Measurements from ENCODE around the gene NPW.

DNA sequence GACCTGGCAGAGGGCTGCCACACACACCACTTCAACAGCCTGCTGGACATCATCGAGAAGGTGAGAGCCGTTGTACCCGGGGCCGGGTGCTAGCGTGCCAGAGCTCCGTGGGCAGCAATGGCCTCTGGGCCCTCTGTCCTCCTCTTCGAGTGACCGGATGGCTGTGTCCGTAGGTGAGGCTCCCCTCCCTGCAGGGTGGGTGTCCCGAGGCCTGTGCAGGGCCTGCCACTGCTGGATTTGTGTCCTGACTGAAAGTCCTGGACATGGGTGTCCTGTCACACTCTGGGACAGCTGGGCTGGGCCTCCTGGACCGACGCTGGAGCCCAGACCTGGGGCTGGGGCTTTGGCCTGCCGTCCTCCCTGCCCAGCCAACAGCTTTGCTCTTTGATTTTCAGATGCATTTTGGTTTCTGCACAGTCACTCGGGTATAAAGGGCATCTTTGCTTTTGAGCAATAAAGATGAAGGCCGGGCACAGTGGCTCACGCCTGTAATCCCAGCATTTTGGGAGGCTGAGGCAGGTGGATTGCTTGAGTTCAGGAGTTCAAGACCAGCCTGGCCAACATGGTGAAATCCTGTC, 44.9 kb downstream of the NPW start:
- TF ChIP-seq EP300 (IDR thresholded peaks at IDR 0.05; ENCODE audit: borderline replicate concordance) (no peak), YY1 (IDR thresholded peaks at IDR 0.05; ENCODE audit: low read depth) (no peak), REST (IDR thresholded peaks at IDR 0.05; ENCODE audit: low read depth) (no peak), CEBPB (IDR thresholded peaks at IDR 0.05) (no peak), CREB1 (IDR thresholded peaks at IDR 0.05; ENCODE audit: low read depth) (no peak), NFIC (IDR thresholded peaks at IDR 0.05) (no peak), EGR1 (IDR thresholded peaks at IDR 0.05) (no peak), TEAD4 (IDR thresholded peaks at IDR 0.05) (no peak), FOXM1 (IDR thresholded peaks at IDR 0.05; ENCODE audit: borderline replicate concordance, low read depth) (no peak), RAD21 (IDR thresholded peaks at IDR 0.05; ENCODE audit: low read depth) (no peak), TAF1 (IDR thresholded peaks at IDR 0.05; ENCODE audit: low read depth) (no peak)
- TF ChIP-seq, protein P1, sequence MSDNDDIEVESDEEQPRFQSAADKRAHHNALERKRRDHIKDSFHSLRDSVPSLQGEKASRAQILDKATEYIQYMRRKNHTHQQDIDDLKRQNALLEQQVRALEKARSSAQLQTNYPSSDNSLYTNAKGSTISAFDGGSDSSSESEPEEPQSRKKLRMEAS (IDR thresholded peaks at IDR 0.05) = no peak
- TF ChIP-seq, protein P2, sequence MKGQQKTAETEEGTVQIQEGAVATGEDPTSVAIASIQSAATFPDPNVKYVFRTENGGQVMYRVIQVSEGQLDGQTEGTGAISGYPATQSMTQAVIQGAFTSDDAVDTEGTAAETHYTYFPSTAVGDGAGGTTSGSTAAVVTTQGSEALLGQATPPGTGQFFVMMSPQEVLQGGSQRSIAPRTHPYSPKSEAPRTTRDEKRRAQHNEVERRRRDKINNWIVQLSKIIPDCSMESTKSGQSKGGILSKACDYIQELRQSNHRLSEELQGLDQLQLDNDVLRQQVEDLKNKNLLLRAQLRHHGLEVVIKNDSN (IDR thresholded peaks at IDR 0.05) = no peak
